Left lobe of liver (tissue), 1 donor: ENCODE data around the gene CCDC158. TPM values are rescaled to one million over a fixed set of nuclear protein-coding genes. Genes with fewer than 3 reads are reported as not detected.

Experiments
- total RNA-seq: library from RNA; stranded (reverse); gene quantifications from one replicate; pipeline ENCODE4 v1.2.1, GENCODE V29; 2021
- donor health status: DM: no; HTN: yes; CAD: no.

The CCDC158 gene
- total RNA-seq, 1 donor from 2014 or later: 3.9 TPM

Other genes with a start within 250 kb of the CCDC158 start
- 104 TPM for gene SCARB2, start 207.3 kb downstream of the CCDC158 start, total RNA-seq
- 3.3 TPM for gene FAM47E, start 169.4 kb downstream of the CCDC158 start, total RNA-seq
- gene STBD1, start 114.4 kb downstream of the CCDC158 start, total RNA-seq: 18.3 TPM
- gene SHROOM3, start 14.1 kb upstream of the CCDC158 start, total RNA-seq: 39.9 TPM